Measurements from ENCODE around the gene DOK3.
A peak's percentile ranks its signal among the peaks of the same experiment; 100 is the strongest.

The DOK3 gene

GRCh38 chr5:177511796-177512675 is 2.4 kb upstream of the DOK3 start:
- no peak for DNase-seq

GRCh38 chr5:177511181-177511580 is 1.6 kb upstream of the DOK3 start:
- DNase-seq, result peak; percentile 20

GRCh38 chr5:177510567-177511053 is 984 bp upstream of the DOK3 start:
- DNase-seq, result peak; percentile 99

GRCh38 chr5:177509991-177510566 is 453 bp upstream of the DOK3 start:
- DNase-seq, result peak; percentile 36

- peak; percentile 45 for DNase-seq
Observed at GRCh38 chr5:177508837-177509236, 789 bp downstream of the DOK3 start.

GRCh38 chr5:177508221-177508611 is 1.4 kb downstream of the DOK3 start:
- peak; percentile 20 for DNase-seq

GRCh38 chr5:177507596-177508220 is 1.9 kb downstream of the DOK3 start:
- peak; percentile 51 for DNase-seq

- DNase-seq, result peak; percentile 54
Observed at GRCh38 chr5:177507165-177507564, 2.5 kb downstream of the DOK3 start.

GRCh38 chr5:177505075-177505474 is 4.6 kb downstream of the DOK3 start:
- DNase-seq, result no peak

- DNase-seq, result no peak
Observed at GRCh38 chr5:177504086-177505056, 5.3 kb downstream of the DOK3 start.

- DNase-seq, result no peak
Observed at GRCh38 chr5:177503351-177504085, 6.1 kb downstream of the DOK3 start.

GRCh38 chr5:177502886-177503285 is 6.7 kb downstream of the DOK3 start:
- no peak for DNase-seq

GRCh38 chr5:177501874-177502678 is 7.5 kb downstream of the DOK3 start:
- DNase-seq, result peak; percentile 47

GRCh38 chr5:177500685-177501522 is 8.7 kb downstream of the DOK3 start:
- peak; percentile 77 for DNase-seq

GRCh38 chr5:177499842-177500241 is 9.8 kb downstream of the DOK3 start:
- DNase-seq, result no peak

- DNase-seq, result no peak
Observed at GRCh38 chr5:177498013-177498787, 11.4 kb downstream of the DOK3 start.

GRCh38 chr5:177497292-177498012 is 12.2 kb downstream of the DOK3 start, which contains the start of gene PDLIM7:
Gene PDLIM7 (minus strand): TSS chr5:177497604. CDS start chr5:177496512, 1,092 bp downstream.
- peak; percentile 96 for DNase-seq

GRCh38 chr5:177496727-177497291 is 12.8 kb downstream of the DOK3 start:
- peak; percentile 57 for DNase-seq

Data from inflammatory macrophage treated with lipopolysaccharide for 4 hours (primary cell).